Measurements from ENCODE around the gene C19orf25.

The C19orf25 gene

DNA sequence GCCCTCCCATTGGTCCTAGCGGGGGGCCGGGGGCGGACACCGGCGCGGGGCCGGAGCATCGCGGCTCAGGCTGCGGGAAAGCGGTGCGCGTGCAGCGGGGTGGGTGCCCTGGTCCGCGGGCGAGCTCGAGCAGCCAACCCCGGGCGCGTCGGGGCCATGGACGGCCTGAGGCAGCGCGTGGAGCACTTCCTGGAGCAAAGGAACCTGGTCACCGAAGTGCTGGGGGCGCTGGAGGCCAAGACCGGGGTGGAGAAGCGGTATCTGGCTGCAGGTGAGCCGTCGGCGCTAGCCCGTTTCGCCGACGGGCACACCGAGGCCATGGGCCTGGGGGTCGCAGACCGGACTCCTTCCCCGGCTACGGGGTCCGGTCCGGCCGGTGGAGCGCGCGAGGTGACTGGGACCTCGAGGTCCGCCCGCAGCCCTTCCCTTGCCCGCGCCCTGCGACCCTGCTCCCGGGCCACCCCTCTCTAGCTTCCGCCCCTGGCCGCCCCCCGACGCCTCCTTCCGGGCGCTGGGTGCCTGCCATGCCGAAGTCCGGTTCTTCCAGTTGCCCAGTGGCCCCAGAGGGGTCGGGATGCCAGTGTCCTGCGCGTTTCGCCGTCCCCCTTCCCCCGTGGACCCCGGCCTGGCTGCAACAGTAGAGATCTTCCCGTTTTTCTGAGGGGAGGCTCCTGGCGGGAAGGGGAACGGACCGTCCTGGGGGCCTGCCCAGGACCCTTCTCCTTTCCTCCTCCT lies 12.3 kb upstream of the C19orf25 start, which contains the start of gene REEP6:
Gene REEP6 (plus strand): TSS at position 68 of the 735 bp plus-strand sequence. CDS start 89 bp downstream, at position 157.
- Histone ChIP-seq H3K9ac (ENCODE audit: low read depth, low read length) (peak within 1 kb of the TSS; percentile 75; the same call in 1 of the 2 replicates), H3K27me3 (ENCODE audit: insufficient read depth, low read length) (peaks cover 25% of the 10 kb centered on the region), H3K9me3 (ENCODE audit: insufficient read depth, low read depth, low read length) (no peaks in the 10 kb centered on the region), H3K36me3 (ENCODE audit: insufficient read depth, low read depth, low read length) (no peaks in the 10 kb centered on the region), H3K4me3 (ENCODE audit: low read length) (peak within 1 kb of the TSS; percentile 89), H3K27ac (ENCODE audit: low read length) (no peak within 1 kb of the TSS), H3K4me1 (ENCODE audit: insufficient read depth, low read length) (no peaks in the 10 kb centered on the region; the same call in 1 of the 2 replicates)

DNA sequence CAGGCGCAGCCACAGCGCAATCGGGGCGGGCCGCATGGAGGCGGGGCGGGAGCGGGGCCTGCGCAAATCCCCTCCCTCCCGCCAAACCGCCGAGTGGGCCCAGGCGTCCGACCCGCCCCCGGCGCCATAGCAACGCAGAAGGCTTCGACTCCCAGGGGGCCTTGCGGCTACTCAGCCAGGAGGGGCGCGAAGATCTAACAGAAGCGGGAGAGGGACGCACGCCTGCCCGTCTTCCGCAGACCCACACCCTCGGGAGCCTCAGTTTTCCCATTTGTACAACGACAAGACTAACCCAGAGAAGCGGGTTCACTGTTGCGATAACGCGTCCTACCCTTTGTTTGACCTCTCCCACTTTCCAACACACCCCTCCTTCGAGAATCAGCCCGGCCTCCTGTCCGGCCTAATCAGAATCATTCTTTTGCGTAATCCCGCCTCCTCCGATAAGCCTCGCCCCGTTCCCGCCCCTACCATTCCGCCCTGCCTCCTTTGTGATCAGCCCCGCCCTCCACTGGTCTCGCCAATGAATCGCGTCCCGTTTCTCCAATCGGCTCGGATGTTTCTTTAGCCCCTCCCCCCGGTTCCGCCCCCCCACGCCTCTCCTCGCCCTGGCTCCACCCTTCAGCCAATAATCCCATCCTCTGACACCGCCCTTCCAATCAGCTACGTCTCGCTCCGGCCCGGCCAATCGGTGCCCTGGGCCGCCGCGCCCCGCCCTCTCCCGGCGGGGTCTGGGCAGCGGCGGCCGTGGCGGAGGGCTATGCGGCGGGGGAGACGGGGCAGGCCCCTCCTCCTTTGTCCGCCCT lies 11.5 kb upstream of the C19orf25 start, which contains the start of gene PCSK4:
Gene PCSK4 (minus strand): TSS at position 40 of the 803 bp plus-strand sequence. CDS start 4 bp downstream, at position 36.
- Histone ChIP-seq H3K27ac (ENCODE audit: low read length) (no peak within 1 kb of the TSS), H3K36me3 (ENCODE audit: insufficient read depth, low read depth, low read length) (no peaks in the 10 kb centered on the region), H3K4me1 (ENCODE audit: insufficient read depth, low read length) (no peaks in the 10 kb centered on the region; the same call in 1 of the 2 replicates), H3K4me3 (ENCODE audit: low read length) (peak within 1 kb of the TSS; percentile 89), H3K9ac (ENCODE audit: low read depth, low read length) (peak within 1 kb of the TSS; percentile 75; the same call in 1 of the 2 replicates), H3K27me3 (ENCODE audit: insufficient read depth, low read length) (peaks cover 25% of the 10 kb centered on the region), H3K9me3 (ENCODE audit: insufficient read depth, low read depth, low read length) (no peaks in the 10 kb centered on the region)

DNA sequence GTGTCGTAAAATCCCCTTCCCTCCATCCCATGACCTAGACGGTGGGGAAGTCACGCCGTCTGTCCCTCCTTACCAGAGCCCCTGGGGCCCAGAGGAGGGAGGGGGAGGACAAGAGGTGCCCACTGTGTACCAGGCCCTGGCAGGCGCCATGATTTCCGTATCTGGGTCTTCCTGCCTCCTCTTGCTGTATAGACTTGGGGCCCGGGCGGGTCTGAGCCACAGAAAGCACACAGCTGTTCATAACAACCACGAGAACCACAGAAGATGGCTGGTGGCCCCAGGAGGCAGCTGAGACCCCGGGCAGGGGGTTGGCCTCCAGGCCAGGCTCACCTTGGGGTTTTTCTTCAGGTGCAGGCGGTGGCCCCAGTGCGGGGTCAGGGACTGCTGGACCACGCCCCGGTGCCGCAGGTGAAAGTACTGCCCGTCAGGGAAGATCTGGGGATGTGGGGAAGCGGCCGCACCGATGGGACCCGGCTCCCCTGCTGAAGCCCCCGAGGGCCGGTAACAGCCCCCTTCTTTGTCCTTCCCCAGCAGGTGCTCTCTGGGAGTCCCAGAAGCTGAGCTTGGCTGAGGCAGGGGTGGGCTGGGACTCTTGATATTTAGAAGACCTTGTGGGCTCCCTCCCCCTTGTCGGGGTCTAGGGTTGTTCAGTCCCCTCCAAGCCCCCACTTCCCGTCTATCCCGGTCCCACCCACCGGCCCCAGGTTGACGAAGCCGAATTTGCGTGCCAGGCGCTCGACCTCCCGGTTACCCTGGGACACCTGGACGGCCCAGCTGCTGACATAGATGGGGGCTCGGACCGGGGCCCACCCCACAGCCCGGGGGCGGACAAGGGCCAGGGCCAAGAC lies 10.7 kb upstream of the C19orf25 start:
- Histone ChIP-seq H3K9me3 (ENCODE audit: insufficient read depth, low read depth, low read length) (no peaks in the 10 kb centered on the region), H3K27ac (ENCODE audit: low read length) (no peak overlapping the region)

DNA sequence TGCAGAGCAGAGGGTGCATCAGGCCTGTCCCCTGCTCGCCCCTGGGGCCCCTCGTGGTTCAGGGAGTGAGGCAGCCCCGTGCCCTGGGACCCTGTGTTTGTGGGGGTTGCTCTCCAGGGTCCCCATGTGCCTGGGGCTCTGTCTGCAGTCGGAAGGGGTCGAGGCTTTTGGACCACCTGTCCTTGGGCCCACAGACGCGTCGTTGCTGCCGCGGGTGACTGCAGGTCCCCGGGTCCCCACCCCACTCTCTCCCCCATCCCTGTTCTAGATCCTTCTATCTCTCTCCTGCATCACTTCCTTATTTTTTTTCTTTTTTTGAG lies 9.2 kb upstream of the C19orf25 start:
- peaks cover 22% of the 10 kb centered on the region for H3K27me3 ChIP-seq (ENCODE audit: insufficient read depth, low read length)
- no peaks in the 10 kb centered on the region for H3K9me3 ChIP-seq (ENCODE audit: insufficient read depth, low read depth, low read length)
- no peaks in the 10 kb centered on the region; the same call in 1 of the 2 replicates for H3K4me1 ChIP-seq (ENCODE audit: insufficient read depth, low read length)
- no peak overlapping the region for H3K27ac ChIP-seq (ENCODE audit: low read length)
- no peaks in the 10 kb centered on the region for H3K36me3 ChIP-seq (ENCODE audit: insufficient read depth, low read depth, low read length)
- H3K4me3 ChIP-seq (ENCODE audit: low read length) = no peak overlapping the region
- no peak overlapping the region for H3K9ac ChIP-seq (ENCODE audit: low read depth, low read length)

More for the DNA sequence above, 10.7 kb upstream of the C19orf25 start:
- Histone ChIP-seq H3K4me1 (ENCODE audit: insufficient read depth, low read length) (no peaks in the 10 kb centered on the region; the same call in 1 of the 2 replicates), H3K36me3 (ENCODE audit: insufficient read depth, low read depth, low read length) (no peaks in the 10 kb centered on the region), H3K4me3 (ENCODE audit: low read length) (peak overlapping the region; percentile 89), H3K27me3 (ENCODE audit: insufficient read depth, low read length) (peaks cover 25% of the 10 kb centered on the region), H3K9ac (ENCODE audit: low read depth, low read length) (peak overlapping the region; percentile 75; the same call in 1 of the 2 replicates)

DNA sequence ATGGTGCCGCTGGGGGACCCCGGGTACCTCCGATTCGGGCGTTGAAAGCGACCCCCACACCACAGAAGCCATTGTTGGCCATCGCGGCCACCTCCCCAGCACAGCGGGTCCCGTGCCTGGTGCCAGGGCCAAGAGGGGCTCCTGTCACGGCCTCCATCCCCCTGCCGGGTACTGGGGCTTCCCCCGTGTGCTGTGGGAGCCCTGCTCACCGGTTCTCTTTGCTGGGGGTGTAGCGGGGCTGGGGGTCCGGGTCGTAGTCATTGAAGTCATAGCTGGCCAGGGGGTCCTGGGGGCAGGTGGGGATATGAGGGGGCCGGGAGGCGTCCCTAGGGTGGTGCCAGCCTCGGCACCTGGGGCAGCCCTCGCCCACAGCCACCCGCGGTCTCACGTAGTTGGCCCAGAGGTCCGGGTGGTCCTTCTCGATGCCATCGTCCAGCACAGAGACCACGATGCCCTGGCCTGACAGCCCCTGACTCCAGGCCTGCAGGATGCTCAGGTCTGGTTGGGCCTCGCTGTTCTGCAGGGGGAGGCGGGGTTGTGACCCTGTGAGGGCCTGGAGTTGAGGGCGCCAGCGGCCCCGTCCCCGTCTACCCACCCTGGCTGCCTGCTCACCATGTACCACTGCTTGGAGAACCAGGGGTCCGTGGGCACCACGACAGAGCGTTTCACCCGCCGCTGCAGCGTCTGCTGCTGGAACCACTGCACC lies 8.7 kb upstream of the C19orf25 start:
- H3K27me3 ChIP-seq (ENCODE audit: insufficient read depth, low read length) = peaks cover 17% of the 10 kb centered on the region
- no peak overlapping the region for H3K27ac ChIP-seq (ENCODE audit: low read length)
- no peaks in the 10 kb centered on the region for H3K9me3 ChIP-seq (ENCODE audit: insufficient read depth, low read depth, low read length)
- H3K9ac ChIP-seq (ENCODE audit: low read depth, low read length) = no peak overlapping the region
- no peak overlapping the region for H3K4me3 ChIP-seq (ENCODE audit: low read length)
- H3K36me3 ChIP-seq (ENCODE audit: insufficient read depth, low read depth, low read length) = no peaks in the 10 kb centered on the region
- H3K4me1 ChIP-seq (ENCODE audit: insufficient read depth, low read length) = no peaks in the 10 kb centered on the region; the same call in 1 of the 2 replicates

DNA sequence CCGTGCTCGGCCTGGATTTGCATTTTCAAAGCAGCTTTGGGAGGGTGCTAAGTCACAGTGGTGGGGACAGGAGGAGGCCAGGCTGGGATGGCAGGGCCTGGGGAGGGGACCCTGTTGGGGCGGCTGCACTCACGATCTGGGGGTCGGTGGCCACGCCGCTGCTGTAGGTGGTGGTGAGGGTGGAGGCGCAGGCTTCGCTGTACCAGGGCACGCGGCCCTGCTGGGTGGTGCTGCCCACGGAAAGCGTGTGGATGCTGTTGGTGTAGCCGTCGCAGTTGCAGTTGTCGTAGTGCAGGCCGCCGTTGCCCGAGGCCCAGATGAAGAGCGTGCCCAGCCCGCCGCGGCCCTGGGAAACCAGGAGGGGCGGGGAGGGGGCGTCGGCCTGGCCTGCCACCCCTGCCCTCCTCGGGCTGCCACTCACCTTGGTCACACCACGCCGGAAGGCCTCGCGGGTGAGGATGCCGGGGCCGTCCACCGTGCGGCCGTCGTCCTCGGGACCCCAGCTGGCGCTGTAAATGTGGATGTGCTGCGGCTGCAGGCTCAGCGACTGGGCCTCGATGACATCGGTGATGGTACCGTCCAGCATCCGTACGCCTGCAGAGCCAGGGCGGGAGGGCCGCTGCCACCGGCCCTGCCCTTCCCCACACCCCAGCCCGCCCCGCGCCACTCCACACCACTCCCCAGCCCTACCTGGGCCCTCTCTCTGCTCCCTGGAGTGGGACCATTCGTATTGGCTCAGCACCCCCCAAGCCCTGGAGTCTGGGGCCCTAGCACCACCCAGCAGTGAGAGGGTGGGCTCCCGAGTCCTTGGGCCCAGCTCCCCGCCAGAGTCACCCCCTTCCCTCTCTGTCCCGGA lies 7.9 kb upstream of the C19orf25 start:
- Histone ChIP-seq H3K27me3 (ENCODE audit: insufficient read depth, low read length) (peaks cover 9% of the 10 kb centered on the region), H3K4me3 (ENCODE audit: low read length) (no peak overlapping the region), H3K9ac (ENCODE audit: low read depth, low read length) (no peak overlapping the region), H3K27ac (ENCODE audit: low read length) (no peak overlapping the region), H3K9me3 (ENCODE audit: insufficient read depth, low read depth, low read length) (no peaks in the 10 kb centered on the region), H3K36me3 (ENCODE audit: insufficient read depth, low read depth, low read length) (no peaks in the 10 kb centered on the region), H3K4me1 (ENCODE audit: insufficient read depth, low read length) (no peaks in the 10 kb centered on the region; the same call in 1 of the 2 replicates)

DNA sequence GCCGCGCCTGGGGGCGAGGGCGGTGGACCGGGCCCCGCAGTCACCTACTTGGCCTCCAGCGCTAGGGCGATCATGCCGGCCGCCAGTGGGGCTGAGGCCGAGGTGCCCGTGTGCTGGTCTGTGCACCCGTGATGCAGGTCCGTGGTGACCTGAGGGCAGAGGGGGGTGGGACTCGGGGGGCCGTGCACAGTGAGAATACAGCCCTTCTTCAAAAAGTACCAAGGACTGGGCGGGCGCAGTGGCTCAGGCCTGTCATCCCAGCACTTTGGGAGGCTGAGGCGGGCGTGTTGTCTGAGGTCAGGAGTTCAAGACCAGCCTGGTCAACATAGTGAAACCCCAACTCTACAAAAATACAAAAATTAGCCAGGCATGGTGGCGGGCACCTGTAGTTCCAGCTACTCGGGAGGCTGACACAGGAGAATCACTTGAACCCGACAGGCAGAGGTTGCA lies 5.0 kb upstream of the C19orf25 start:
- Histone ChIP-seq H3K27ac (ENCODE audit: low read length) (no peak overlapping the region), H3K4me1 (ENCODE audit: insufficient read depth, low read length) (no peaks in the 10 kb centered on the region), H3K4me3 (ENCODE audit: low read length) (no peak overlapping the region)

DNA sequence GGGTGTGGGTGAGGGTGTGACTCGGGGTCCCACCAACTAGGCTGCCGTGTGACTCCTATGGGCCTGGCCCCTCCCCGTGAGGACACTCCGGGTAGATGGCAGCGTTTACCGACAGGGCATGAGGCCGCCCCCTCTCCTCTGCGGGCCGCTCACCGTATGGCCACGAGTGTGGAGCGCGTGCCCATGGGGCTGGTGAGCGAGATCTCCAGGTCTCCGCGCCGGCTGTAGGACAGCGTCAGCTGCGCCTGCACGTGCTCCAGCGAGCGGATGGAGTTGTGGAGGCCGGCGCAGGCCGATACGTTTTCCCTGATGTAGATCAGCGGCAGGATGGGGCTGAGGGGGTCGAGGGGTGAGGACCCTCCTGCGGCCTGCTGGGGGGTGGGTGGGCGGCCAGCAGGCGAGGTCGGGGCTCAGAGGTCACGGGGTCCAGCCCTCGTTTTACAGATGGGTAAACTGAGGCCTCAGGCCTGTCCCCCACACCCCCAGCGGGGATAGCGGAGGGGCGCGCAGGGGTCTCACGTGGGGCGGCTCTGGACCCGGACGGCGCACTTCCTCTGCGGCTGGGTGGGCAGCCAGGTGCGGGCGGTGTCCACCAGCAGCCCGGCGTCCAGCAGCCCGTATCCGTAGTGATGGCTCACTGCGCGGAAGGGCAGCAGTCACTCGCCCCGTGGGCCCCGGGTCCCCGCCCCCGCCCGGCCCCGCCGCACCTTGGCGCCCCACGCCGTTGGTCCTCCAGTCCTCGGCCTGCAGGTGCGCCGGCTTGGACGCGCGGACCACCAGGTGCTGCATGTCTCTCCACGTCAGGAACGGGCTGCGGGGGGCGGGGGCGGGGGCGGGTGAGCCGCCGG lies 4.3 kb upstream of the C19orf25 start:
- no peak overlapping the region for H3K9ac ChIP-seq (ENCODE audit: low read depth, low read length)
- H3K9me3 ChIP-seq (ENCODE audit: insufficient read depth, low read depth, low read length) = no peaks in the 10 kb centered on the region
- no peaks in the 10 kb centered on the region for H3K4me1 ChIP-seq (ENCODE audit: insufficient read depth, low read length)
- H3K27me3 ChIP-seq (ENCODE audit: insufficient read depth, low read length) = no peaks in the 10 kb centered on the region
- no peak overlapping the region for H3K27ac ChIP-seq (ENCODE audit: low read length)
- no peaks in the 10 kb centered on the region for H3K36me3 ChIP-seq (ENCODE audit: insufficient read depth, low read depth, low read length)
- no peak overlapping the region for H3K4me3 ChIP-seq (ENCODE audit: low read length)

More for the DNA sequence above, 5.0 kb upstream of the C19orf25 start:
- H3K9me3 ChIP-seq (ENCODE audit: insufficient read depth, low read depth, low read length) = no peaks in the 10 kb centered on the region
- no peaks in the 10 kb centered on the region for H3K36me3 ChIP-seq (ENCODE audit: insufficient read depth, low read depth, low read length)
- H3K9ac ChIP-seq (ENCODE audit: low read depth, low read length) = no peak overlapping the region
- no peaks in the 10 kb centered on the region for H3K27me3 ChIP-seq (ENCODE audit: insufficient read depth, low read length)

DNA sequence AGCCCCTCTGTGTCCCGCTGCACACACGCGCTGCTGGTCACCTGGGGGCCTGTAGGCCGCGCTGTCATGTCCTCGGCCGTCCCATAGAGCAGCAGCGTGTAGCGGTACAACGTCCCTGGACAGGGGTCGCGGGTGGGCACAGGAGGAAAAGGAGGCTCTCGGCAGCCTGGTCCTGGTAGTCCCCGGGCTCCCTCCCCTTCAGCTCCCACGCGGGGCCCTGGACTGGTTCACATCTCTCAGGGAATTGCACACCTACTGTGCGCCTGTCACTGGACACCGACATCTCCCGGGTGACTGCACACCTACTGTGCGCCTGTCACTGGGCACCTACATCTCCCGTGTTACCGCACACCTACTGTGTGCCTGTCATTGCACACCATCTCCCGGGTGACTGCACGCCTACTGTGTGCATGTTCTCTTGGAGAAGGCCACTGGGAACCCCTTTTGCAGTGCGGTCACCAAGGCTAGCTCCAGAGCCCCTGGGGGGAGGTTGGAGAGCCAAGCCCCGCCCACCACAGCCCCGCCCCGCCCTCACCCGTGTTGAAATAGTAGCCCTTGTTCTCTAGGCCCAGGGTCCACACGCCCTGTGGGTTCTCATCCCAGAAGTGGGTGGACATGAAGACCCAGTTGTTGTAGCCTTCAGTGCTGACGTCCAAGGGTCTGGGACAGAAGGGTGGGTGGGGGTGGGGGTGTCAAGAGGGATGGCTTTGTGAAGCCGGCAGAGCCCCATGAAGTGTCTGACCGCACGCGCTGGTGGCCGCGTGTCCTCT lies 3.5 kb upstream of the C19orf25 start:
- Histone ChIP-seq H3K4me3 (ENCODE audit: low read length) (no peak overlapping the region), H3K36me3 (ENCODE audit: insufficient read depth, low read depth, low read length) (no peaks in the 10 kb centered on the region), H3K27me3 (ENCODE audit: insufficient read depth, low read length) (no peaks in the 10 kb centered on the region), H3K9me3 (ENCODE audit: insufficient read depth, low read depth, low read length) (no peaks in the 10 kb centered on the region), H3K9ac (ENCODE audit: low read depth, low read length) (no peak overlapping the region), H3K4me1 (ENCODE audit: insufficient read depth, low read length) (no peaks in the 10 kb centered on the region), H3K27ac (ENCODE audit: low read length) (no peak overlapping the region)
